ENCODE results near the gene RHEB.

GRCh38 chr7:151453326-151453791, 66.3 kb downstream of the RHEB start:
- TF ChIP-seq TCF12 (IDR thresholded peaks at IDR 0.05; ENCODE audit: low read depth), result no peak
- no peak for TF ChIP-seq CEBPB (IDR thresholded peaks at IDR 0.05)
- no peak for TF ChIP-seq RAD21 (IDR thresholded peaks at IDR 0.05; ENCODE audit: low read depth)
- no peak for TF ChIP-seq YY1 (IDR thresholded peaks at IDR 0.05; ENCODE audit: low read depth)
- TF ChIP-seq TEAD4 (IDR thresholded peaks at IDR 0.05), result no peak
- TF ChIP-seq REST (IDR thresholded peaks at IDR 0.05; ENCODE audit: low read depth), result no peak
- no peak for TF ChIP-seq MAX (IDR thresholded peaks at IDR 0.05)
- no peak for TF ChIP-seq CREB1 (IDR thresholded peaks at IDR 0.05; ENCODE audit: low read depth)
